Endothelial cell of umbilical vein (primary cell): Measurements from ENCODE around the gene SPAG9. TPM values are rescaled to one million over a fixed set of nuclear protein-coding genes. Genes with fewer than 3 reads are reported as not detected.

Experiments used
- BruUV-seq: library from RNA; stranded (reverse); fragments of 400-500 nt; replicated peaks from 2 replicates; lab custom pipeline; 2021; lab: Mats Ljungman, UMichigan
- CTCF ChIA-PET: fragments of 300-600, 350-600 bp; sonication (Branson Sonifier 250); formaldehyde crosslinking; loops from one replicate; lab custom pipeline; 2021; ENCODE audit warnings: antibody characterized with exemption, inconsistent platforms; lab: Charles Lee
- POLR2A ChIA-PET: fragments of 300-600, 350-600 bp; sonication (Branson Sonifier 250); formaldehyde crosslinking; loops from one replicate; lab custom pipeline; 2021; ENCODE audit warnings: antibody characterized with exemption, inconsistent platforms; lab: Charles Lee
- DNase-seq: peaks from one replicate; pipeline ENCODE4 v3.0.0-alpha.2; 2011; ENCODE audit warnings: low read depth, low spot score
- FAIRE-seq: peaks from 2 replicates; lab custom pipeline; 2011; peaks lifted over from hg19 to GRCh38; lab: Jason Lieb, UNC
- H2AFZ ChIP-seq: 2 replicates; pipeline ENCODE4 v1.6.0; 2012; ENCODE audit warnings: low read depth, low read length, control low read depth, inconsistent platforms
- H3K27ac ChIP-seq: 2 replicates; pipeline ENCODE4 v1.5.1; 2011; ENCODE audit warnings: low read depth, mild to moderate bottlenecking, control low read depth, low read length, moderate library complexity; ENCODE audit not compliant: insufficient read depth
- H3K27me3 ChIP-seq, 2 experiments: 2 replicates each; pipeline versions ENCODE4 v1.6.0 to v1.6.1; 2011; ENCODE audit warnings: low read length in 2 of 2, mixed read lengths in 1 of 2; ENCODE audit not compliant: control insufficient read depth in 2 of 2, insufficient read depth in 2 of 2
- H3K36me3 ChIP-seq, 2 experiments: 2 replicates in 1 of 2; 3 replicates in 1 of 2; pipeline ENCODE4 v1.5.1; 2011; ENCODE audit warnings: low read length in 2 of 2, mild to moderate bottlenecking in 1 of 2, moderate library complexity in 1 of 2; ENCODE audit not compliant: control insufficient read depth in 2 of 2, insufficient read depth in 2 of 2; ENCODE audit errors: extremely low read depth in 1 of 2
- H3K4me1 ChIP-seq: 3 replicates; pipeline ENCODE4 v1.5.1; 2011; ENCODE audit warnings: mild to moderate bottlenecking, low read length; ENCODE audit not compliant: control insufficient read depth, insufficient read depth; ENCODE audit errors: extremely low read depth
- H3K4me2 ChIP-seq: 2 replicates; pipeline ENCODE4 v1.6.1; 2011; ENCODE audit warnings: low read length, control low read depth, mixed read lengths; ENCODE audit not compliant: insufficient read depth
- H3K4me3 ChIP-seq, 3 experiments: fragments of 200-600 bp in 1 of 3; sonication (generic), shearing (Covaris generic) in 1 of 3; replicated peaks in 1 of 3; 2 replicates each; pipeline ENCODE4 v1.5.1; 2011 to 2016; ENCODE audit warnings: control low read depth in 3 of 3, low read length in 3 of 3, mild to moderate bottlenecking in 2 of 3, inconsistent platforms in 1 of 3, low read depth in 1 of 3, moderate library complexity in 1 of 3; ENCODE audit not compliant: insufficient read depth in 1 of 3
- H3K79me2 ChIP-seq: 2 replicates; pipeline ENCODE4 v1.6.0; 2012; ENCODE audit warnings: low read length, inconsistent platforms; ENCODE audit not compliant: control insufficient read depth, insufficient read depth
- H3K9ac ChIP-seq: replicated peaks from 2 replicates; pipeline ENCODE3; 2011; ENCODE audit warnings: low read length, control low read depth; ENCODE audit not compliant: insufficient read depth; ENCODE audit errors: extremely low read depth
- H3K9me1 ChIP-seq: replicated peaks from 3 replicates; pipeline ENCODE4 v1.6.0; 2011; ENCODE audit warnings: mild to moderate bottlenecking, low read length; ENCODE audit not compliant: control insufficient read depth, insufficient read depth; ENCODE audit errors: extremely low read depth
- H3K9me3 ChIP-seq: replicated peaks from 2 replicates; pipeline ENCODE4 v1.5.1; 2012; ENCODE audit warnings: low read length, inconsistent platforms; ENCODE audit not compliant: control insufficient read depth, insufficient read depth
- H4K20me1 ChIP-seq: replicated peaks from 2 replicates; pipeline ENCODE3; 2011; ENCODE audit warnings: mild to moderate bottlenecking, low read length; ENCODE audit not compliant: control insufficient read depth, insufficient read depth; ENCODE audit errors: extremely low read depth
- CTCF ChIP-seq, 2 donors: IDR thresholded peaks; 1 replicate in 1 of 2; 2 replicates in 1 of 2; pipeline ENCODE4 v1.5.1; 2011; ENCODE audit warnings: low read length in 2 of 2, mild to moderate bottlenecking in 2 of 2, moderate library complexity in 2 of 2, control low read depth in 1 of 2, inconsistent platforms in 1 of 2, low read depth in 1 of 2; ENCODE audit not compliant: insufficient read depth in 1 of 2; ENCODE audit errors: extremely low read depth in 1 of 2
- EZH2 ChIP-seq: IDR thresholded peaks from 2 replicates; pipeline ENCODE4 v1.6.1; 2012; ENCODE audit warnings: borderline replicate concordance, low read depth, mild to moderate bottlenecking, moderate library complexity, low read length, inconsistent platforms; ENCODE audit not compliant: severe bottlenecking
- FOS ChIP-seq: IDR thresholded peaks from 2 replicates; pipeline ENCODE4 v1.6.1; 2011; ENCODE audit warnings: mild to moderate bottlenecking, low read length, moderate library complexity, borderline replicate concordance; ENCODE audit not compliant: insufficient read depth
- GATA2 ChIP-seq: IDR thresholded peaks from 2 replicates; pipeline ENCODE4 v1.7.0; 2011; ENCODE audit warnings: low read depth, mild to moderate bottlenecking, moderate library complexity, mixed read lengths, low read length; ENCODE audit not compliant: insufficient read length, insufficient read depth
- JUN ChIP-seq: IDR thresholded peaks from 2 replicates; pipeline ENCODE4 v1.6.1; 2011; ENCODE audit warnings: borderline replicate concordance, low read depth; ENCODE audit not compliant: insufficient read length, insufficient read depth
- MAX ChIP-seq: IDR thresholded peaks from 2 replicates; pipeline ENCODE4 v1.6.1; 2011; ENCODE audit not compliant: insufficient read depth, insufficient read length
- MYC ChIP-seq: IDR thresholded peaks from one replicate; pipeline ENCODE4 v1.6.1; 2011; ENCODE audit warnings: mild to moderate bottlenecking, low read depth, low read length
- POLR2A ChIP-seq: IDR thresholded peaks from 2 replicates; pipeline ENCODE4 v1.6.1; 2012; ENCODE audit warnings: low read depth, mild to moderate bottlenecking, control low read depth, low read length
- POLR2AphosphoS5 ChIP-seq: IDR thresholded peaks from 2 replicates; pipeline ENCODE4 v1.6.1; 2012; ENCODE audit warnings: low read depth, mild to moderate bottlenecking, control low read depth, low read length, moderate library complexity; ENCODE audit not compliant: insufficient read depth
- dilution Hi-C: fragments of 300-500 bp; cut with MboI; formaldehyde crosslinking; loops from one replicate; pipeline ENCODE4 v1.15.0; 2019; ENCODE audit warnings: low sequenced_read_pairs; ENCODE audit not compliant: extremely low pct_ligation_motif_present
- intact Hi-C: fragments of 100-400 bp; cut with micrococcal nuclease; formaldehyde crosslinking; loops from one replicate; pipeline ENCODE4 v1.10.0; 2022
- polyA plus RNA-seq, 4 experiments: library from polyadenylated mRNA; depleted of rRNA in 3 of 4; stranded (reverse) in 3 of 4; unstranded in 1 of 4; fragments of >200 nt; gene quantifications; 2 replicates each; pipeline versions ENCODE4 v1.2.1 to v1.2.3, GENCODE V29; 2011 to 2012; ENCODE audit warnings: missing spikeins in 1 of 4
- total RNA-seq: library from RNA; stranded (reverse); gene quantifications from 2 replicates; pipeline ENCODE4 v1.2.3, GENCODE V29; 2021

SPAG9 gene
- total and polyA plus RNA-seq, 2 donors (not counting 3 experiments of a cell fraction or from before 2014, with no cell fraction given), result 16.5 to 75.0 TPM

- BruUV-seq, result no TSS peak
- Histone ChIP-seq H4K20me1 (no peaks in the 10 kb centered on the region), H3K27ac (no peak overlapping the region), H3K9me1 (no peaks in the 10 kb centered on the region), H3K4me3 (no peak overlapping the region), H3K9ac (no peak overlapping the region), H3K9me3 (no peaks in the 10 kb centered on the region), H3K36me3 (no peaks in the 10 kb centered on the region), H2AFZ (no peak overlapping the region), H3K79me2 (no peaks in the 10 kb centered on the region), H3K4me1 (peaks cover 7% of the 10 kb centered on the region), H3K4me2 (no peak overlapping the region), H3K27me3 (no peaks in the 10 kb centered on the region)
- no peak for TF ChIP-seq FOS
- TF ChIP-seq JUN, result no peak
- no peak for TF ChIP-seq EZH2
- no peak for TF ChIP-seq GATA2
- TF ChIP-seq MYC, result no peak
- no peak for TF ChIP-seq CTCF (IDR thresholded peaks at IDR 0.05; ENCODE audit: extremely low read depth in 1 of 2, insufficient read depth in 1 of 2, low read depth in 1 of 2, low read length in 2 of 2)
- no peak for TF ChIP-seq POLR2A
- TF ChIP-seq MAX, result no peak
- TF ChIP-seq POLR2AphosphoS5, result no peak
- DNase-seq (no peak), FAIRE-seq (no peak)
- ChIA-PET POLR2A (interaction anchor here (1.1 to 1.2 kb wide), 2 partner anchors 89 to 102 kb away, joined by 3 read pairs; partner anchors contain the start of gene TOB1), CTCF (interaction anchor here (1.1 to 12.5 kb wide), 8 partner anchors 46 to 198 kb away, joined by 3 to 343 read pairs (median 6); partner anchors contain the start of genes NME1 and TOB1)
- intact Hi-C loops, result loop anchor here (5.0 kb wide), 1 partner anchor 408 kb away; the partner anchor contains the start of gene SPATA20
- dilution Hi-C loops, result no loop called here
Observed at GRCh38 chr17:50955160-50955559, 165.5 kb downstream of the SPAG9 start.
